Neural cell (in vitro differentiated cells): ENCODE measurements around the gene MTCL1. TPM values are rescaled to one million over a fixed set of nuclear protein-coding genes. Genes with fewer than 3 reads are reported as not detected.

ENCODE experiments used
- H2AFZ ChIP-seq: fragments of 200-600, 300-800 bp; sonication (generic), shearing (Covaris generic); 2 replicates; pipeline ENCODE4 v1.6.0; 2014; ENCODE audit warnings: low read depth, mild to moderate bottlenecking, antibody characterized with exemption, low read length, moderate library complexity
- H3F3A ChIP-seq: fragments of 200-600 bp; shearing (Covaris generic); 2 replicates; pipeline ENCODE4 v1.6.1; 2016; ENCODE audit warnings: mild to moderate bottlenecking, moderate library complexity, mixed read lengths, antibody characterized with exemption, low read length; ENCODE audit not compliant: insufficient read depth, poor library complexity, severe bottlenecking
- H3K27ac ChIP-seq: fragments of 200-600, 300-800 bp; sonication (generic), shearing (Covaris generic); 2 replicates; pipeline ENCODE4 v1.5.1; 2014; ENCODE audit warnings: mild to moderate bottlenecking, low read length, moderate library complexity
- H3K27me3 ChIP-seq: fragments of 300-800, 200-600 bp; sonication (generic), shearing (Covaris generic); 2 replicates; pipeline ENCODE4 v1.6.0; 2014; ENCODE audit warnings: mild to moderate bottlenecking, low read depth, low read length, moderate library complexity; ENCODE audit not compliant: insufficient read depth
- H3K36me3 ChIP-seq: fragments of 300-800, 200-600 bp; sonication (generic), shearing (Covaris generic); 2 replicates; pipeline ENCODE4 v1.5.1; 2014; ENCODE audit warnings: mild to moderate bottlenecking, antibody characterized with exemption, low read length, moderate library complexity; ENCODE audit not compliant: insufficient read depth
- H3K4me2 ChIP-seq: fragments of 300-800, 200-600 bp; sonication (generic), shearing (Covaris generic); 2 replicates; pipeline ENCODE4 v1.6.0; 2014; ENCODE audit warnings: mild to moderate bottlenecking, low read length
- H3K4me3 ChIP-seq: fragments of 300-800, 200-600 bp; sonication (generic), shearing (Covaris generic); 2 replicates; pipeline ENCODE4 v1.5.1; 2014; ENCODE audit warnings: mild to moderate bottlenecking, low read length, moderate library complexity
- H3K79me2 ChIP-seq: fragments of 200-600 bp; shearing (Covaris generic); replicated peaks from 2 replicates; pipeline ENCODE4 v1.6.0; 2014; ENCODE audit warnings: mild to moderate bottlenecking, low read length, moderate library complexity; ENCODE audit not compliant: insufficient read depth
- H3K9ac ChIP-seq: fragments of 300-800, 200-600 bp; sonication (generic), shearing (Covaris generic); 2 replicates; pipeline ENCODE4 v1.6.1; 2016; ENCODE audit warnings: mild to moderate bottlenecking, low read length, mixed read lengths
- H3K9me2 ChIP-seq: fragments of 200-600 bp; shearing (Covaris generic); 2 replicates; pipeline ENCODE4 v1.6.1; 2016; ENCODE audit warnings: mild to moderate bottlenecking, low read length, mixed read lengths; ENCODE audit not compliant: insufficient read depth
- H3K9me3 ChIP-seq: fragments of 200-600, 300-800 bp; sonication (generic), shearing (Covaris generic); 2 replicates; pipeline ENCODE4 v1.6.1; 2016; ENCODE audit warnings: mild to moderate bottlenecking, mixed run types, low read length, moderate library complexity, mixed read lengths
- H4K20me1 ChIP-seq: fragments of 200-600 bp; shearing (Covaris generic); 2 replicates; pipeline ENCODE4 v1.6.1; 2016; ENCODE audit warnings: mild to moderate bottlenecking, mixed run types; ENCODE audit not compliant: insufficient read depth
- EP300 ChIP-seq: fragments of 450-650 bp; conservative IDR thresholded peaks from 2 replicates; pipeline ENCODE4 v1.6.1; 2014; ENCODE audit warnings: antibody characterized with exemption, mild to moderate bottlenecking, moderate library complexity; ENCODE audit not compliant: poor library complexity, severe bottlenecking
- EZH2 ChIP-seq: fragments of 200-600, 300-800 bp; shearing (Covaris generic), sonication (generic); IDR thresholded peaks from 2 replicates; pipeline ENCODE4 v1.6.1; 2014; ENCODE audit warnings: antibody characterized with exemption, low read length, borderline replicate concordance, mild to moderate bottlenecking; ENCODE audit not compliant: insufficient read depth, poor library complexity, severe bottlenecking
- MXI1 ChIP-seq: fragments of 450-650 bp; conservative IDR thresholded peaks from 2 replicates; pipeline ENCODE4 v1.6.1; 2014; ENCODE audit warnings: antibody characterized with exemption, mild to moderate bottlenecking; ENCODE audit not compliant: poor library complexity, severe bottlenecking
- POLR2AphosphoS5 ChIP-seq: IDR thresholded peaks from 2 replicates; pipeline ENCODE4 v1.6.1; 2012
- RAD21 ChIP-seq: fragments of 450-650 bp; conservative IDR thresholded peaks from 2 replicates; pipeline ENCODE4 v1.6.1; 2014; ENCODE audit warnings: antibody characterized with exemption, mild to moderate bottlenecking, moderate library complexity
- SMC3 ChIP-seq: fragments of 450-650 bp; conservative IDR thresholded peaks from 2 replicates; pipeline ENCODE4 v1.6.1; 2014; ENCODE audit warnings: antibody characterized with exemption, mild to moderate bottlenecking, moderate library complexity; ENCODE audit not compliant: poor library complexity
- TAF1 ChIP-seq: IDR thresholded peaks from 2 replicates; pipeline ENCODE4 v1.6.1; 2012; ENCODE audit warnings: low read depth
- polyA plus RNA-seq: library from polyadenylated mRNA; depleted of rRNA; stranded (reverse); fragments of >200 nt; gene quantifications from 2 replicates; pipeline ENCODE4 v1.2.3, GENCODE V29; 2014
- TF ChIP-seq, protein P1 (sequence below): IDR thresholded peaks from 2 replicates; pipeline ENCODE4 v1.6.1; 2012; ENCODE audit warnings: borderline replicate concordance
- TF ChIP-seq, protein P2 (sequence below): fragments of 450-650 bp; IDR thresholded peaks from 2 replicates; pipeline ENCODE4 v1.5.1; 2014; ENCODE audit warnings: antibody characterized with exemption, mild to moderate bottlenecking, moderate library complexity; ENCODE audit not compliant: poor library complexity, severe bottlenecking

MTCL1 gene
- polyA plus RNA-seq, 1 donor from 2014 or later: 20.8 TPM

DNA sequence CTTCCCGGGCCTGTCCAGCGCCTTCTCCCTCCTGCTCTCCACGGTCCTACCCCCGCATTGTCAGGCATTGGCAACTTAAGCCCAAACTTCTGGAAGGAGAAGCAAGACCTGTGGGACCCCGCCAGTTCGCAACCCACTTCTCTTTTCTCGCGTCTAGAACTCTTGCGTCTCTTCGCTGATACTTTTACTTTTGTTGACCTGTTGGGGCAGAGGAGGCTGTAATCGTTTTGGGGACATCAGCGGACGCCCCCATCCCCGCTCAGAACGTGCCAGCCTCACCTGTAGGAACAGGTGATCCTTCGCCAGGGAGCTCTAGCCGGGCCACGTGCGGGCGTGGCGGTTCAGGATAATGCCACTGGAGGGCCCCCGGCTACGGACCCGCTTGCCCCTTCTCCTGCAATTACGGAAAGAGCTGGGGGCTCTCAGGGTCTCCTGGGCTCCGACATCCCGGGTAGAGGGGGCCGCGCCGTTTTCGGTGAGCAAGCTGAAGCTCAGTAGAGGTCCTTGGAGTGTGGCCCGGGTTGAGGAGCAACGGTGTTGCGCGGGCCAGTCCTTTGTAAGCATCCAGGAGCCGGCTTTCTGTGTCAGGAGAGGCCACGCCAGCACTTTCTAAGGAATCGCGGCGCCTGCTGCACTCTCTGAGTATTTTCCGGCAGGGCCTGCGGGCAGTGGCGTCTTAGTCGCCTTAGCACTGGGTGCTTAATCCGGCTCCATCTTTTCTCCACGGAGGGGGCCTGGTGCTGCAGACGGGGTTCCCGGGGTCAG, 1.6 kb downstream of the MTCL1 start:
- Histone ChIP-seq H3K9me2 (no peaks in the 10 kb centered on the region), H2AFZ (no peak overlapping the region), H3K27ac (peak overlapping the region; percentile 37), H3K79me2 (peaks cover 28% of the 10 kb centered on the region), H3K4me2 (peak overlapping the region; percentile 84), H3K9ac (peak overlapping the region; percentile 68), H3K4me3 (peak overlapping the region; percentile 77), H3F3A (no peaks in the 10 kb centered on the region), H3K27me3 (no peaks in the 10 kb centered on the region), H4K20me1 (peaks cover 7% of the 10 kb centered on the region), H3K9me3 (no peaks in the 10 kb centered on the region), H3K36me3 (no peaks in the 10 kb centered on the region)
- TF ChIP-seq EP300 (no peak), MXI1 (peak; percentile 81), POLR2AphosphoS5 (peak; percentile 16), RAD21 (peak; percentile 62), SMC3 (peak; percentile 79), TAF1 (no peak), EZH2 (no peak)
- TF ChIP-seq, protein P1, sequence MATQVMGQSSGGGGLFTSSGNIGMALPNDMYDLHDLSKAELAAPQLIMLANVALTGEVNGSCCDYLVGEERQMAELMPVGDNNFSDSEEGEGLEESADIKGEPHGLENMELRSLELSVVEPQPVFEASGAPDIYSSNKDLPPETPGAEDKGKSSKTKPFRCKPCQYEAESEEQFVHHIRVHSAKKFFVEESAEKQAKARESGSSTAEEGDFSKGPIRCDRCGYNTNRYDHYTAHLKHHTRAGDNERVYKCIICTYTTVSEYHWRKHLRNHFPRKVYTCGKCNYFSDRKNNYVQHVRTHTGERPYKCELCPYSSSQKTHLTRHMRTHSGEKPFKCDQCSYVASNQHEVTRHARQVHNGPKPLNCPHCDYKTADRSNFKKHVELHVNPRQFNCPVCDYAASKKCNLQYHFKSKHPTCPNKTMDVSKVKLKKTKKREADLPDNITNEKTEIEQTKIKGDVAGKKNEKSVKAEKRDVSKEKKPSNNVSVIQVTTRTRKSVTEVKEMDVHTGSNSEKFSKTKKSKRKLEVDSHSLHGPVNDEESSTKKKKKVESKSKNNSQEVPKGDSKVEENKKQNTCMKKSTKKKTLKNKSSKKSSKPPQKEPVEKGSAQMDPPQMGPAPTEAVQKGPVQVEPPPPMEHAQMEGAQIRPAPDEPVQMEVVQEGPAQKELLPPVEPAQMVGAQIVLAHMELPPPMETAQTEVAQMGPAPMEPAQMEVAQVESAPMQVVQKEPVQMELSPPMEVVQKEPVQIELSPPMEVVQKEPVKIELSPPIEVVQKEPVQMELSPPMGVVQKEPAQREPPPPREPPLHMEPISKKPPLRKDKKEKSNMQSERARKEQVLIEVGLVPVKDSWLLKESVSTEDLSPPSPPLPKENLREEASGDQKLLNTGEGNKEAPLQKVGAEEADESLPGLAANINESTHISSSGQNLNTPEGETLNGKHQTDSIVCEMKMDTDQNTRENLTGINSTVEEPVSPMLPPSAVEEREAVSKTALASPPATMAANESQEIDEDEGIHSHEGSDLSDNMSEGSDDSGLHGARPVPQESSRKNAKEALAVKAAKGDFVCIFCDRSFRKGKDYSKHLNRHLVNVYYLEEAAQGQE: peak; percentile 17
- TF ChIP-seq, protein P2, sequence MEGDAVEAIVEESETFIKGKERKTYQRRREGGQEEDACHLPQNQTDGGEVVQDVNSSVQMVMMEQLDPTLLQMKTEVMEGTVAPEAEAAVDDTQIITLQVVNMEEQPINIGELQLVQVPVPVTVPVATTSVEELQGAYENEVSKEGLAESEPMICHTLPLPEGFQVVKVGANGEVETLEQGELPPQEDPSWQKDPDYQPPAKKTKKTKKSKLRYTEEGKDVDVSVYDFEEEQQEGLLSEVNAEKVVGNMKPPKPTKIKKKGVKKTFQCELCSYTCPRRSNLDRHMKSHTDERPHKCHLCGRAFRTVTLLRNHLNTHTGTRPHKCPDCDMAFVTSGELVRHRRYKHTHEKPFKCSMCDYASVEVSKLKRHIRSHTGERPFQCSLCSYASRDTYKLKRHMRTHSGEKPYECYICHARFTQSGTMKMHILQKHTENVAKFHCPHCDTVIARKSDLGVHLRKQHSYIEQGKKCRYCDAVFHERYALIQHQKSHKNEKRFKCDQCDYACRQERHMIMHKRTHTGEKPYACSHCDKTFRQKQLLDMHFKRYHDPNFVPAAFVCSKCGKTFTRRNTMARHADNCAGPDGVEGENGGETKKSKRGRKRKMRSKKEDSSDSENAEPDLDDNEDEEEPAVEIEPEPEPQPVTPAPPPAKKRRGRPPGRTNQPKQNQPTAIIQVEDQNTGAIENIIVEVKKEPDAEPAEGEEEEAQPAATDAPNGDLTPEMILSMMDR: peak; percentile 72

DNA sequence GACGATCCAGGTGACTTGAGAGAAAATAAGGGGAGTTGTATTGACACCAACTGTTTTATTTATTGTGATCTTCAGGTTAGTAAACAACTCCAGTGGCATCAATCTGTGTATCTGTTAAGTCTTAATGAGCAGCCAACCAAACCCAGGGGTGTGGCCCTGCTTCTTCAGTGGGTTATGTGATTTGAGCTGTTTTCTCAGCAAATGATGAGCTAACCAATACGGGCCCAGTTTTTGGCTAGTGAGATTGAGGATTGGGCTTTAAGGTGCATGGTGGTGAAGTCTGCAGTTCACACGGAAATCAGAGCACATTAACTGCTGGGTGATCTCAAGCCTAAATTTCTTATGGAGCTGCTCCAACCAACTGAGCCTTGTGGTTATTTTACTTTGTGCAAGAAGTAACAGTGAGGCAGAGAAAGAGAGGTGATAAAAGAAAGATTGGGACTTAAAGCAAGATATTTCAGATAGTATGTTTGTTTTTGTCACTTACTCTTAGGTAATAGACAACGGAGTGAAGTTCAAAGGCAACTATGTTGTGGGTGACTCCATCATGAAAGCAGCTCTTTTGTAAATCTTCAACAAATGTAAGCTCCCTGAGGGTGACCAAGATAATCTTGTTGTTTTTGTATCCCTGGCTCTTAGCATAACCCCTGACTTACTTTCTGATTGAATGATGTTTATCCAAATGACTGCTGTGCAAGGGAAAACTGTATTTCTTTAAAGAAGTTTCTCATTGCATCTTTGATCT, 2.4 kb downstream of the MTCL1 start:
- no peaks in the 10 kb centered on the region for H3K27me3 ChIP-seq
- H3K9me2 ChIP-seq: no peaks in the 10 kb centered on the region
- no peak overlapping the region for H2AFZ ChIP-seq
- H3K9me3 ChIP-seq: no peaks in the 10 kb centered on the region
- no peaks in the 10 kb centered on the region for H3F3A ChIP-seq
- H3K36me3 ChIP-seq: no peaks in the 10 kb centered on the region
- H3K79me2 ChIP-seq: peaks cover 30% of the 10 kb centered on the region
- H3K4me2 ChIP-seq: peak overlapping the region; percentile 84
- peak overlapping the region; percentile 68 for H3K9ac ChIP-seq
- TF ChIP-seq RAD21: no peak
- TF ChIP-seq MXI1: no peak
- no peak for TF ChIP-seq SMC3
- no peak for TF ChIP-seq TAF1
- TF ChIP-seq EZH2: no peak
- TF ChIP-seq, protein P2: no peak
- TF ChIP-seq EP300: no peak
- no peak for TF ChIP-seq POLR2AphosphoS5
- TF ChIP-seq, protein P1: no peak
- H3K27ac ChIP-seq: peak overlapping the region; percentile 37
- H3K4me3 ChIP-seq: peak overlapping the region; percentile 77
- peaks cover 7% of the 10 kb centered on the region for H4K20me1 ChIP-seq
